Measurements from ENCODE around the gene DNAJB2.

DNA sequence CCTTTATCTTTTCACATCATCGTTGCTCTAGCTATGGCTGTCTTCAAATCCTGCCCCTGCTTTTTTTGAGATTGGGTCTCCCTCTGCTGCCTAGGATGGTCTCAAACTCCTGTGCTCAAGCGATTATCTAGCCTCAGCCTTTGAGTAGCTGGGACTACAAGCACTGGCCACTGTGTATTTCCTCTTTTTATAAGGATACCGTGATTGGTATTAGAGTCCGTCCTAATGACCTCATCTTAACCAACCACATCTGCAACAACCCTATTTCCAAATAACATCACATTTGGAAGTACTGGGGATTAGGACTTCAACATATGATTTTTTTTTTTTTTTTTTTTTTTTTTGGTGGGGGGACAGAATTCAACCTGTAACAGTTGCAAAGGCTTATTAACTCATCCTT lies 44.3 kb downstream of the DNAJB2 start:
- TF ChIP-seq, protein P1, sequence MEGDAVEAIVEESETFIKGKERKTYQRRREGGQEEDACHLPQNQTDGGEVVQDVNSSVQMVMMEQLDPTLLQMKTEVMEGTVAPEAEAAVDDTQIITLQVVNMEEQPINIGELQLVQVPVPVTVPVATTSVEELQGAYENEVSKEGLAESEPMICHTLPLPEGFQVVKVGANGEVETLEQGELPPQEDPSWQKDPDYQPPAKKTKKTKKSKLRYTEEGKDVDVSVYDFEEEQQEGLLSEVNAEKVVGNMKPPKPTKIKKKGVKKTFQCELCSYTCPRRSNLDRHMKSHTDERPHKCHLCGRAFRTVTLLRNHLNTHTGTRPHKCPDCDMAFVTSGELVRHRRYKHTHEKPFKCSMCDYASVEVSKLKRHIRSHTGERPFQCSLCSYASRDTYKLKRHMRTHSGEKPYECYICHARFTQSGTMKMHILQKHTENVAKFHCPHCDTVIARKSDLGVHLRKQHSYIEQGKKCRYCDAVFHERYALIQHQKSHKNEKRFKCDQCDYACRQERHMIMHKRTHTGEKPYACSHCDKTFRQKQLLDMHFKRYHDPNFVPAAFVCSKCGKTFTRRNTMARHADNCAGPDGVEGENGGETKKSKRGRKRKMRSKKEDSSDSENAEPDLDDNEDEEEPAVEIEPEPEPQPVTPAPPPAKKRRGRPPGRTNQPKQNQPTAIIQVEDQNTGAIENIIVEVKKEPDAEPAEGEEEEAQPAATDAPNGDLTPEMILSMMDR (IDR thresholded peaks at IDR 0.05), result no peak
- TF ChIP-seq POLR2A (IDR thresholded peaks at IDR 0.05) (no peak), POLR2AphosphoS5 (IDR thresholded peaks at IDR 0.05) (no peak), EP300 (IDR thresholded peaks at IDR 0.05) (no peak)

Data from suprapubic skin (tissue), 4 donors.